ENCODE data around the gene KCNMA1. TPM values are rescaled to one million over a fixed set of nuclear protein-coding genes. Genes with fewer than 3 reads are reported as not detected.

KCNMA1 gene
- total and polyA plus RNA-seq, 4 experiments from 2014 or later = 0.26 TPM; not detected in 3

GRCh38 chr10:77410523-77410922, 227.1 kb downstream of the KCNMA1 start:
- no peaks in the 10 kb centered on the region for H3K36me3 Mint-ChIP-seq
- POLR2A ChIA-PET (ENCODE audit: partially characterized antibody) = no interaction called here
- intact Hi-C loops (cut with micrococcal nuclease) = no loop called here
- CTCF ChIA-PET (ENCODE audit: partially characterized antibody) = no interaction called here
- no peak overlapping the region for H3K27ac Mint-ChIP-seq
- Histone ChIP-seq H3K27me3 (ENCODE audit: insufficient read depth, low read length) (no peaks in the 10 kb centered on the region), H3K27ac (ENCODE audit: low read depth, low read length) (no peak overlapping the region), H3K36me3 (ENCODE audit: insufficient read depth, low read length) (no peaks in the 10 kb centered on the region), H3K9me3 (ENCODE audit: control insufficient read depth in 1 of 2, low read length in 2 of 2) (no peaks in the 10 kb centered on the region), H3K4me1 (ENCODE audit: insufficient read depth, low read length) (no peaks in the 10 kb centered on the region), H3K4me3 (ENCODE audit: low read length in 2 of 2) (no peak overlapping the region)
- no peak overlapping the region for H3K4me3 Mint-ChIP-seq
- DNase-seq = no peak
- peaks cover 2 to 3% of the 10 kb centered on the region in 2 donors for H3K27me3 Mint-ChIP-seq
- no peaks in the 10 kb centered on the region for H3K4me1 Mint-ChIP-seq
- H3K9me3 Mint-ChIP-seq = peaks cover 0 to 2% (median 0%) of the 10 kb centered on the region in 8 donors

DNA sequence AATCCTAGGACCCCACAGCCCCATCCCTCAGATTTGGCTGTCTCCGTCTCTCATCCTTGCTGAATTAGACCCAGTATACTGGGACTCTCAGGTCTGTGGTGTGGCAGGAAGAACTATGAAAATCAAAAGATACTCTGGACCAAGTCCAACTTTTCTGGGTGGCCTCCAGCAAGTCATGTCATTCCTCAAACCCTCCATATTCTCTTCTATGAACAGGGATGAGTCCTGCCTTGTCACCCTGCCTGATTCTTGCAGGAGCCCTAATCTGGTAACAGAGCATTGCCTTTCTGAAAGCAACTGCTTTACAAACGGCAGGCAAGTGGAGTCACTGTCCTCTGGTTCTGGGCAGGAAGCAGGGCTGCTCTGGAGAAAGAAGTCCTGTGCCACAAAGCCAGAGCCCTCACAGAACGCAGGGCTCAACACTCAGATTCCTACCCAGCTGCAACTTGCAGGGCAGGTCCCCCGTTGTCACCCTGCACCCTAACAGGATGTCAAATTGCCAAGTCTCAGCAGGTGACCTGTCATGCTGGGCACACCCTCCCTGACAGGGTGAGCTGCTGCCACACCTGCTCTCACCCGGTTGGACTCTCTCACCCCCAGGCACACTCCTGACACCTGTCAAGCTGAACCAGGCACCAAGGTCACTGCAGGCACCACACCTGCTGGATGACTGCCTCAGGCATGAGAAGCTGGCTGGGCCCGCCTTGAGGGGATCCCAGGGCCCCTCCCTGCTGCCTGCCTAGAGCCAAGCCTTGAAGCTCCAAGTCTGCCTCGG, 227.7 kb downstream of the KCNMA1 start:
- H3K9me3 Mint-ChIP-seq = peaks cover 0 to 2% (median 0%) of the 10 kb centered on the region in 8 donors
- H3K4me3 Mint-ChIP-seq = no peak overlapping the region
- Histone ChIP-seq H3K27me3 (ENCODE audit: insufficient read depth, low read length) (no peaks in the 10 kb centered on the region), H3K27ac (ENCODE audit: low read depth, low read length) (no peak overlapping the region), H3K36me3 (ENCODE audit: insufficient read depth, low read length) (no peaks in the 10 kb centered on the region), H3K9me3 (ENCODE audit: control insufficient read depth in 1 of 2, low read length in 2 of 2) (no peaks in the 10 kb centered on the region), H3K4me1 (ENCODE audit: insufficient read depth, low read length) (no peaks in the 10 kb centered on the region), H3K4me3 (ENCODE audit: low read length in 2 of 2) (no peak overlapping the region)
- no peaks in the 10 kb centered on the region for H3K4me1 Mint-ChIP-seq
- no peak for DNase-seq
- no peaks in the 10 kb centered on the region for H3K36me3 Mint-ChIP-seq
- ChIA-PET CTCF (ENCODE audit: partially characterized antibody) (no interaction called here), POLR2A (ENCODE audit: partially characterized antibody) (no interaction called here)
- H3K27ac Mint-ChIP-seq = no peak overlapping the region
- H3K27me3 Mint-ChIP-seq = peaks cover 2 to 3% of the 10 kb centered on the region in 2 donors
- intact Hi-C loops (cut with micrococcal nuclease) = no loop called here

DNA sequence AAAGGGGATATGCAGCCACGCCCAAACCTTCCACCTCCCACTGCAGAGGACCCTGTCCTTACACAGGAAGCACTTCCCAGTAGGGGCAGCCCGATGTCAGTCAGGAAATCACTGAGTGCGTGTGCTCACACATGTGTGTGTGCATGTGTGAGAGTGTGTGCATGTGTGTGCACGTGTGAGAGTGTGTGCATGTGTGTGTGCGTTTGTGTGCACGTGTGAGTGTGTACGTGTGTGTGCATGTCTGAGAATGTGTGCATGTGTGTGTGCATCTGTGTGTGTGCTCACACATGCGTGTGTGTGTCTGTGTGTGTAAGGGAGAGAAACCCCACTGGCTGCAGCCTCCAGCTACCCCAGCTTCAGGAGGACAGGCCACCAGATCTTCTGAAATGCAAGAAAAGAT, 229.3 kb downstream of the KCNMA1 start:
- Mint-ChIP-seq H3K9me3 (peaks cover 0 to 3% (median 0%) of the 10 kb centered on the region in 8 donors), H3K36me3 (no peaks in the 10 kb centered on the region), H3K27ac (no peak overlapping the region), H3K4me3 (no peak overlapping the region), H3K4me1 (no peaks in the 10 kb centered on the region), H3K27me3 (peaks cover 2 to 5% of the 10 kb centered on the region in 2 donors)
- H3K27ac ChIP-seq (ENCODE audit: low read depth, low read length) = no peak overlapping the region
- H3K36me3 ChIP-seq (ENCODE audit: insufficient read depth, low read length) = no peaks in the 10 kb centered on the region
- ChIA-PET CTCF (ENCODE audit: partially characterized antibody) (no interaction called here), POLR2A (ENCODE audit: partially characterized antibody) (no interaction called here)
- no peak for DNase-seq
- intact Hi-C loops (cut with micrococcal nuclease) = no loop called here
- H3K4me1 ChIP-seq (ENCODE audit: insufficient read depth, low read length) = no peaks in the 10 kb centered on the region
- H3K4me3 ChIP-seq (ENCODE audit: low read length in 2 of 2) = no peak overlapping the region
- H3K9me3 ChIP-seq (ENCODE audit: control insufficient read depth in 1 of 2, low read length in 2 of 2) = no peaks in the 10 kb centered on the region
- H3K27me3 ChIP-seq (ENCODE audit: insufficient read depth, low read length) = no peaks in the 10 kb centered on the region

- H3K9me3 Mint-ChIP-seq = peaks cover 0 to 3% (median 0%) of the 10 kb centered on the region in 8 donors
- Histone ChIP-seq H3K9me3 (ENCODE audit: control insufficient read depth in 1 of 2, low read length in 2 of 2) (no peaks in the 10 kb centered on the region), H3K27ac (ENCODE audit: low read depth, low read length) (no peak overlapping the region), H3K27me3 (ENCODE audit: insufficient read depth, low read length) (no peaks in the 10 kb centered on the region), H3K4me3 (ENCODE audit: low read length in 2 of 2) (no peak overlapping the region), H3K4me1 (ENCODE audit: insufficient read depth, low read length) (no peaks in the 10 kb centered on the region), H3K36me3 (ENCODE audit: insufficient read depth, low read length) (no peaks in the 10 kb centered on the region)
- peaks cover 2 to 5% of the 10 kb centered on the region in 2 donors for H3K27me3 Mint-ChIP-seq
- H3K27ac Mint-ChIP-seq = no peak overlapping the region
- DNase-seq = no peak
- CTCF ChIA-PET (ENCODE audit: partially characterized antibody) = no interaction called here
- intact Hi-C loops (cut with micrococcal nuclease) = no loop called here
- no peaks in the 10 kb centered on the region for H3K4me1 Mint-ChIP-seq
- no peaks in the 10 kb centered on the region for H3K36me3 Mint-ChIP-seq
- H3K4me3 Mint-ChIP-seq = no peak overlapping the region
- POLR2A ChIA-PET (ENCODE audit: partially characterized antibody) = no interaction called here
Measured at GRCh38 chr10:77406764-77407430, 230.7 kb downstream of the KCNMA1 start.

GRCh38 chr10:77405771-77406241, 231.8 kb downstream of the KCNMA1 start:
- no peaks in the 10 kb centered on the region for H3K36me3 ChIP-seq (ENCODE audit: insufficient read depth, low read length)
- Mint-ChIP-seq H3K27ac (no peak overlapping the region), H3K9me3 (peaks cover 0 to 3% (median 0%) of the 10 kb centered on the region in 8 donors), H3K36me3 (no peaks in the 10 kb centered on the region), H3K4me3 (no peak overlapping the region), H3K27me3 (peaks cover 2 to 5% of the 10 kb centered on the region in 2 donors), H3K4me1 (no peaks in the 10 kb centered on the region)
- ChIA-PET POLR2A (ENCODE audit: partially characterized antibody) (no interaction called here), CTCF (ENCODE audit: partially characterized antibody) (no interaction called here)
- no peak overlapping the region for H3K27ac ChIP-seq (ENCODE audit: low read depth, low read length)
- DNase-seq = no peak
- no peak overlapping the region for H3K4me3 ChIP-seq (ENCODE audit: low read length in 2 of 2)
- intact Hi-C loops (cut with micrococcal nuclease) = no loop called here
- H3K27me3 ChIP-seq (ENCODE audit: insufficient read depth, low read length) = no peaks in the 10 kb centered on the region
- no peaks in the 10 kb centered on the region for H3K4me1 ChIP-seq (ENCODE audit: insufficient read depth, low read length)
- no peaks in the 10 kb centered on the region for H3K9me3 ChIP-seq (ENCODE audit: control insufficient read depth in 1 of 2, low read length in 2 of 2)

DNA sequence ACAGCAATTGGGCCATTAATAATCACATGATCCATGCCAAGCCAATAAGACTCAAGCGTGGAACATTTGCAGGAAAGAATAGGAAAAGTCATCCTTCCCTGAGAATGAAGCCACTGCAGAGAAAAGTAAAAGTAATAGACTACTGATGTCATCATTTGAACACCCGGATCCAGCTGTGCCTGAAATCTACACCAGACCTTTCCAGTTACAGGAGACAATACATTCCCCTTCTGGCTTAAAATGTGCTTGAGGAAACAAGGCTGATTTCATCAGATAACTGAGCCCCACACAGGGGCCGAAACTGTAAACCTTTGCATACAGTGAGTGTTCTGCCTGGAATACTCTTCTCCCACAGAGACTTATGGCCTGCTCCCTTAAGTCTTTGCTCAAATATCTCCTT, 232.8 kb downstream of the KCNMA1 start:
- CTCF ChIA-PET (ENCODE audit: partially characterized antibody) = no interaction called here

GRCh38 chr10:77403761-77404160, 233.8 kb downstream of the KCNMA1 start:
- no peaks in the 10 kb centered on the region for H3K36me3 ChIP-seq (ENCODE audit: insufficient read depth, low read length)
- no peaks in the 10 kb centered on the region for H3K4me1 ChIP-seq (ENCODE audit: insufficient read depth, low read length)
- intact Hi-C loops (cut with micrococcal nuclease) = no loop called here
- H3K9me3 Mint-ChIP-seq = peaks cover 0 to 2% (median 0%) of the 10 kb centered on the region in 8 donors
- no peaks in the 10 kb centered on the region for H3K4me1 Mint-ChIP-seq
- ChIA-PET CTCF (ENCODE audit: partially characterized antibody) (no interaction called here), POLR2A (ENCODE audit: partially characterized antibody) (no interaction called here)
- no peak overlapping the region for H3K27ac ChIP-seq (ENCODE audit: low read depth, low read length)
- H3K4me3 Mint-ChIP-seq = no peak overlapping the region
- DNase-seq = no peak
- no peaks in the 10 kb centered on the region for H3K27me3 ChIP-seq (ENCODE audit: insufficient read depth, low read length)
- H3K4me3 ChIP-seq (ENCODE audit: low read length in 2 of 2) = no peak overlapping the region
- no peak overlapping the region for H3K27ac Mint-ChIP-seq
- H3K27me3 Mint-ChIP-seq = peaks cover 2% of the 10 kb centered on the region in 2 donors
- H3K9me3 ChIP-seq (ENCODE audit: control insufficient read depth in 1 of 2, low read length in 2 of 2) = no peaks in the 10 kb centered on the region
- no peaks in the 10 kb centered on the region for H3K36me3 Mint-ChIP-seq

More for the DNA sequence above, 232.8 kb downstream of the KCNMA1 start:
- H3K27ac ChIP-seq (ENCODE audit: low read depth, low read length) = no peak overlapping the region
- no peaks in the 10 kb centered on the region for H3K27me3 ChIP-seq (ENCODE audit: insufficient read depth, low read length)
- H3K9me3 ChIP-seq (ENCODE audit: control insufficient read depth in 1 of 2, low read length in 2 of 2) = no peaks in the 10 kb centered on the region
- Mint-ChIP-seq H3K4me1 (no peaks in the 10 kb centered on the region), H3K27ac (no peak overlapping the region), H3K4me3 (no peak overlapping the region), H3K27me3 (peaks cover 2% of the 10 kb centered on the region in 2 donors), H3K36me3 (no peaks in the 10 kb centered on the region), H3K9me3 (peaks cover 0 to 3% (median 0%) of the 10 kb centered on the region in 8 donors)
- POLR2A ChIA-PET (ENCODE audit: partially characterized antibody) = no interaction called here
- no peaks in the 10 kb centered on the region for H3K4me1 ChIP-seq (ENCODE audit: insufficient read depth, low read length)
- H3K36me3 ChIP-seq (ENCODE audit: insufficient read depth, low read length) = no peaks in the 10 kb centered on the region
- DNase-seq = no peak
- H3K4me3 ChIP-seq (ENCODE audit: low read length in 2 of 2) = no peak overlapping the region
- intact Hi-C loops (cut with micrococcal nuclease) = no loop called here

Data from CD4-positive, alpha-beta memory T cell (primary cell).